ENCODE results near the gene TAF4. TPM values are rescaled to one million over a fixed set of nuclear protein-coding genes. Genes with fewer than 3 reads are reported as not detected.
"Not testable (repeated sequence)": the region's sequence is repeated elsewhere in the genome, so short reads cannot be mapped to it uniquely, and the experiment has no call there.

The TAF4 gene
- total and polyA plus RNA-seq, 8 donors: 14.1 to 21.0 (median 17.1) TPM

DNA sequence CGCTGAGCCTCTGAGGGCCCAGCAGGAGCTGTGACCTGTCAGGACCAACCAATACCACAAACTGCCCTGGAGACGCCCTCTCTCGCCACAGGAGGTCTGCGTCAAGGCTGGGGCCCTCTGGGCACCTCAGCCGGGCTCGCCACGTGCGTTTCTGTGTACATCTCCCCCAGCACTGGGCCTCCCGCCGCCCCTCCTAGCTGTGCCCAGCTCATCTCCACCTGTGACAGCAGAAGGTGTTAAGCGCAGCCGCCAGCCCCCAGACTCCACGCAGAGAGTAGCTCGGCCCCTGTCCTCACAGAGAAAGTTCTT lies 91.4 kb downstream of the TAF4 start:
- H3K4me3 ChIP-seq: no peak overlapping the region
- H3K9me3 ChIP-seq: no peaks in the 10 kb centered on the region
- H3K4me1 ChIP-seq: no peaks in the 10 kb centered on the region
- DNase-seq: peak in 1 of 4 donors; percentile 58
- peaks cover 0 to 61% of the 10 kb centered on the region in 2 donors for H3K36me3 ChIP-seq
- intact Hi-C loops (cut with DNase I): no loop called here
- TF ChIP-seq CTCF (IDR thresholded peaks at IDR 0.05): no peak
- no peaks in the 10 kb centered on the region for H3K27me3 ChIP-seq
- H3K27ac ChIP-seq: no peak overlapping the region
- no peak for ATAC-seq

DNA sequence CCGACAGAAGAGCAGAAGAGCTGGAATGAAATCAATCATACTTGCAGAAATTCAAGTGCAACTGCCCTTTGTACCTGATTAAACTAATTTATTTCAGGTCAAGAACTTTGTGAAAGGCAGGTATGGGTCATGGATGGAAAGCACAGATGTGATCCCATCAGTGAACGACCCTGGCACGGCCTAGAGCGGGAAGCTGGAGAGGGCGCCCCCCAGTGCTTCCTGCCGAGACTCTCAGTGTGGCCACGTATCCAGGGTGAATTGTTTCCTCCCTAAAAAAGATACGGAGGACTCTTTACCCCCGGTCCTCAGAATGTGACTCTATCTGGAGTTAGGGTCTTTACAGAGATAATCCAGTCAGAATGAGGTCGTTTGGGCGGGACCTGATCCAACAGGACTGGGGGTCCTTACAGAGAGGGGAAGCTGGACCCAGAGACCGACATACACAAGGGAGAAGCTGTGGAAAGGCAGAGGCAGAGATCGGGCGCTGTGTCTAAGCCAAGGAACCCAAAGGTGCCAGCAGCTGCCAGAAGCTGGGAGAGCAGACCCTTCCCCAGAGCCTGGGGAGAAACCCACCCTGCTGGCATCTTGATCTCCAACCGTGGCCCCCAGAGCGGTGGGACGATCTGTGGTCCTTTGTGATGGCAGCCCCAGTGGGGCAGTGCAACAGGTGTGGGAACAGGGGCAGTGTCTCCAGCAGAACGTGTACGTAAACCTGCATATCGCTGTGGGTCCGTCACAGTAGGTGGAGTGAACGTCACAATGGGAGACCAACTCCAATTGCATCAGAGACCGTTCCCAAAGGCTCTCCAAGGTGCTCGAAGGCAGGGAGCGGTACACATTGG lies 91.9 kb downstream of the TAF4 start:
- H3K9me3 ChIP-seq: no peaks in the 10 kb centered on the region

GRCh38 chr20:61972636-61973508 lies 92.8 kb downstream of the TAF4 start:
- H3K4me1 ChIP-seq: no peaks in the 10 kb centered on the region
- intact Hi-C loops (cut with DNase I): no loop called here
- ATAC-seq: no peak
- no peak overlapping the region for H3K27ac ChIP-seq
- H3K9me3 ChIP-seq: no peaks in the 10 kb centered on the region
- peaks cover 0 to 5% of the 10 kb centered on the region in 2 donors for H3K27me3 ChIP-seq
- peak in 1 of 4 donors; percentile 42 for DNase-seq
- no peak overlapping the region for H3K4me3 ChIP-seq
- TF ChIP-seq CTCF (IDR thresholded peaks at IDR 0.05): no peak
- peaks cover 0 to 52% of the 10 kb centered on the region in 2 donors for H3K36me3 ChIP-seq

More for the DNA sequence above, 91.9 kb downstream of the TAF4 start:
- Histone ChIP-seq H3K27ac (no peak overlapping the region), H3K36me3 (peaks cover 0 to 55% of the 10 kb centered on the region in 2 donors), H3K4me3 (no peak overlapping the region), H3K27me3 (no peaks in the 10 kb centered on the region), H3K4me1 (no peaks in the 10 kb centered on the region)
- intact Hi-C loops (cut with DNase I): no loop called here
- DNase-seq (peak in 1 of 4 donors; percentile 61), ATAC-seq (no peak)
- TF ChIP-seq CTCF (IDR thresholded peaks at IDR 0.05): no peak

- Histone ChIP-seq H3K27me3 (peaks cover 0 to 11% of the 10 kb centered on the region in 2 donors), H3K36me3 (peaks cover 0 to 40% of the 10 kb centered on the region in 2 donors)
- H3K4me3 ChIP-seq; ATAC-seq; H3K4me1 ChIP-seq; intact Hi-C loops (cut with DNase I); H3K27ac ChIP-seq; H3K9me3 ChIP-seq; DNase-seq: not testable (repeated sequence)
These were observed 94.1 kb downstream of the TAF4 start for GRCh38 chr20:61971595-61971994.

DNA sequence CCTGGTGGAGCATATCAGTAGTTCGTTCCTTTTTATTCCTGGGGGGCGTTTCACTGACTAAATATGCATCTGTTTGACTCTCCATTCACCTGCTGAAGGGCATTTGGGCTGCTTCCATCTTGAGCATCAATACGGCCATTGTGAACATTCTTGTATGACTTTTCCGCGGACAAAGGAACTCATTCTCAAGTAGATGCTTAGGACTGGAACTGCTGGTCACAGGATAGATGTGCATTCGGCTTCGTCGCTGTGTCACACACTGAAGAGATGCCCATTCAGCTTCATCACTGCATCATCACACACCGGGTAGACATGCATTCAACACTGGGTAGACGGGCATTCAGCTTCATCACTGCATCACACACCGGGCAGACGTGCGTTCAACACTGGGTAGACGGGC lies 95.3 kb downstream of the TAF4 start:
- Histone ChIP-seq H3K4me1 (no peaks in the 10 kb centered on the region), H3K36me3 (peaks cover 0 to 29% of the 10 kb centered on the region in 2 donors), H3K9me3 (no peaks in the 10 kb centered on the region), H3K27ac (no peak overlapping the region), H3K27me3 (peaks cover 8 to 23% of the 10 kb centered on the region in 2 donors), H3K4me3 (no peak overlapping the region)
- intact Hi-C loops (cut with DNase I): no loop called here
- ATAC-seq (no peak), DNase-seq (no peak)
- no peak for TF ChIP-seq CTCF (IDR thresholded peaks at IDR 0.05)
